NCI-H128 (cell line): Measurements from ENCODE around the gene SMIM33.
A peak's percentile ranks its signal among the peaks of the same experiment; 100 is the strongest.
"Not testable (repeated sequence)": the region's sequence is repeated elsewhere in the genome, so short reads cannot be mapped to it uniquely, and the experiment has no call there.

Experiments
- DNase-seq: peaks from one replicate; lab custom pipeline; 2025; ENCODE audit not compliant: unreplicated experiment; lab: John Stamatoyannopoulos, UW

Gene SMIM33

DNA sequence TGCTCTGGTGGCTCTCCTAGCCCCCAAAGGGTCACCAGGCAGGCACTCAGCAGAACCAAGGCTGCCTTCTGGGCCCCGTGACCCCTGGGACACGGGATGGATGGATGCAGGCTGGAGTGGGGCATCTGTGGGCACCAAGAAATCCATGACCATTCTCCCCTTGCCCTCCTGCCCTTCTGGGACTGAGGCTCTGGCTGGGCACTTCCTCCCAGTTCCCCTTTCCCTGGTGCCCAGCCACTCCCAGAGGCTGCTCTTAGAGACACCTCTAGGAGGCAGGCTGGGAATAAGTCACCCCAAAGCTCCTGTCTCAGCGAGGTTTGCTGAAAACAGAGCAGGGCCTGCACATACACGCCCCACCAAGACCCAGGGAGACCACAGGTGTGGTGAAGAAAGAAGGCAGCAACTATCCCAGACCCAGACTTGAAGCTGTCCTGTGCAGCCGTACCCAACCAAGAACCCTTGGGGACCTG lies 10.8 kb downstream of the SMIM33 start:
- DNase-seq, result peak; percentile 15

GRCh38 chr5:139482050-139482889 lies 11.5 kb downstream of the SMIM33 start, which contains the start of gene STING1:
Gene STING1, minus strand, starts transcription at chr5:139482758. Its CDS starts 1,054 bp downstream, at chr5:139481704.
- DNase-seq, result peak; percentile 71

- not testable (repeated sequence) for DNase-seq
Measured at GRCh38 chr5:139482890-139483208, 12.0 kb downstream of the SMIM33 start.

- DNase-seq, result no peak
Measured at GRCh38 chr5:139486201-139486600, 15.4 kb downstream of the SMIM33 start.

GRCh38 chr5:139488260-139488659 lies 17.5 kb downstream of the SMIM33 start:
- no peak for DNase-seq

GRCh38 chr5:139492700-139493192 lies 21.9 kb downstream of the SMIM33 start:
- no peak for DNase-seq

DNA sequence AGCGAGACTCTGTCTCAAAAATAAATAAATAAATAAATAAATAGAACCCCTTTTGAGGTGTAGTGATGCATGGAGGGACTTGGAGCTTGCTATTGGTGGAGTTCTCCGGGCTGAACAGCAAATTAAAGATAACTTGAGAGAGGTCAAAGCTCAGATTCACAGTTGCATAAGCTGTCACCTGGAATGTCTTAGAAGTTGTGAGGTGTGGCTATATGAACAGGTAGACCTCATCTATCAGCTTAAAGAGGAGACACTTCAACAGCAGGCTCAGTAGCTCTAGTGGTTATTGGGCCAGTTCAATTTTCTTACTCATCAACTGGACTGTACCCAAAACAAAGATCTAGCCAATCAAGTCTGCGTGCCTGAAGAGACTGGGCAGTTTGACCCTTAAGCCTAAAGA lies 23.5 kb downstream of the SMIM33 start:
- DNase-seq, result no peak

DNA sequence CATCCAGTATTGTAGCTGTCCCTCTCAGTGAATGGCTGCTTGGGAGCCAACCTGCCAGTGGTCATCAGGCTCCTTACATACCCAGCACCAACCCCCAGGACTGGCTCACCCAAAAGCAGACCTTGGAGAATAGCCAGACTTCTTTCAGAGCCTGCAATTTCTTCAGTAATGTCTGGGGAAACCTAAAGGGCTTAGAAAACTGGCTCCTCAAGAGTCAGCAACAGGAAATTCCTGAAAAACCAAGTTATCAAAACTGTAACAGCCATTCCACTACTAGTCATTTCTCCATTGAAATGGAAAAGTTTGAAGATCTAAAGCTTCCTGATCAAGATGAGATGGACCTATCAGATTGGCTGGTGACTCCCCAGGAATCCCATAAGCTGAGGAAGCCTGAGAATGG lies 24.0 kb downstream of the SMIM33 start:
- no peak for DNase-seq

DNA sequence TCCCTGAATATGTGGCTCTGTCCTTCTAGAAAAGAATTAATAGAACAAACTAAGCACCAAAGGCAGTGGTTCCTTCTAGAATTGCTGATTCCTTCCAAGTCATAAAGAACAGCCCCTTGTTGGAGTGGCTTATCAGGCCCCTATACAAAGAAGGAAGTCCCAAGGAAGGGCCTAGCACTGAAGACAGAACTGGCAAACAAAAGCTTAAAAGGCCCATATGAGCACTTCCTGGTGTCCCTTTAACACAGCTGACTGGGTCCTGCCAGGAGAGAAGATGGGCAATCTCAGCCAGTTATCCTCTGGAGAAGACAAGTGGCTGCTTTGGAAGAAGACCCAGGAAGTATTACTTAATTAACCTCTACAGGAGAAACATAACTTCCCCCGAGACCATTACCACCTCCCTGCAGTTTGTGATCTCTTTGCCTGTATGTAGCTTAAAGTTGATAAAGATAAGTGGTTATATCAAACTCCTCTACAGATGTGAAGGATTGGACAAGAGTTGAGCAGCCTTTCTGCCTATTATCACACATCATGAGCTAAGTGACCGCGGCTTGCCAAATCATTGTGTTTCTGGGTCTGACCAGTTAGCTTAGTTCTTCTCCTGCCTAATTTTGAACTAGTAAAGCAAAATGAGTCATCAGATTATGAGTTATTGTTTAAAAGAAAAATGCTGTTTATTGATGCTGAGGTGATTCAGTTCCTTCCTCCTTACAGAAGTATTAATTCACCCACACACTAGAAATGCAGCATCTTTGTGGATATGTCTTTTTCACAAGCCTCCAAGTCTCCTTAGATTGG lies 25.0 kb downstream of the SMIM33 start:
- no peak for DNase-seq

DNA sequence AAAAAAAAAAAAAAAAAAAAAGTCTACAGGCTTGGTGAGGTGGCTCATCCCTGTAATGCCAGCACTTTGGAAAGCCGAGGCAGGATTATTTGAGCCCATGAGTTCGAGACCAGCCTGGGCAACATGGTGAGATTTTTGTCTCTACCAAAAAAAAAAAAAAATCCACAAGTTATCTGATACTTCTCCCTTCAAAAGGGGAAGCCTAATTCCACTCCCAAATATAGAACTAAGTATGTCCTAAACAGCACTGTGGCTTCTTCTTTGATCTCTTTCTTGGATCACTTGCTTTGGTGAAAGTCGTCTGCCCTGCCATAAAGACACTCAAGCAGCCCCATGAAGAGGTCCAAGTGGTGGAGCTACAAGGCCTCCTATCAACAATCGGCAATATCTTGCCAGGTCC lies 30.6 kb downstream of the SMIM33 start:
- no peak for DNase-seq

- not testable (repeated sequence) for DNase-seq
Measured at GRCh38 chr5:139503036-139503817, 32.4 kb downstream of the SMIM33 start.

- DNase-seq, result not testable (repeated sequence)
Measured at GRCh38 chr5:139503879-139504278, 33.1 kb downstream of the SMIM33 start.

DNA sequence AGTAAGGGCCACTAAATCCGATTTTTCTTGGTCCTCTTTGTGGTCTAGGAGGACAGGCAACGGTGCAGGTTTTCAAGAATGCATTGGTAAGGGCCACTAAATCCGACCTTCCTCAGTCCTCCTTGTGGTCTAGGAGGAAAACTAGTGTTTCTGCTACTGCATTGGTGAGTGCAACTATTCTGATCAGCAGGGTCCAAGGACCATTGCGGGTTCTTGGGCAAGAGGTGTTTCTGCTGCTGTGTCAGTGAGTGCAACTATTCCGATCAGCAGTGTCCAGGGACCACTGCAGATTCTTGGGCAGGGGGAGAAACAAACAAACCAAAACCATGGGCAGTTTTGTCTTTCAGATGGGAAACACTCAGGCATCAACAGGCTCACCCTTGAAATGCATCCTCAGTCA lies 33.9 kb downstream of the SMIM33 start:
- DNase-seq, result not testable (repeated sequence)

DNA sequence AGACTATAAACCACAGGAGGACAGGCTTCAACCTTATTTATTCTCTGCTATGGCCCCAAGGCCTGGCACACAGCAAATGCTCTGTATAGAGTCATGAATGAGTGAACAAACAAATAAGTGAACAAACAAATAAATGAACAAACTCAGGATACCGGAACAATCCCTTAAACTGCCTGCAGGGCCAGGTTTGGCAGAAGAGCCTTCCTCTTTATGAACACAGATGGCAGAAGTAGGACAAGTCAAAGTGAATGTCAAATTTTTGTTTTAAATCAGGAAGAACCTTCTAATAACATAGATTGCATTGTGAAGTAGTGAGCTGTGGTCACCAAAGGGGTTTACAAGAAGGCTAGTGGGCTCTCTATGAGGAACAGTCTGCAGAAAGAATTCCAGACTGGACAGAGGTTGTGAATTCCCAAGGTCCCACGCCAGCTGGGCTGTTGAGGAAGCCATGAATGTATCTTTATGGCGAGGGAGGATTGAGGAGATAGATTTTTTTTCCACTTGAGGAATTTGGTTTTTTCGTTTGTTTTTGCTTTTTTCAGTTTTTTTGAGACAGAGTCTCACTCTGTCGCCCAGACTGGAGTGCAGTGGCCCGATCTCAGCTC lies 42.1 kb downstream of the SMIM33 start:
- no peak for DNase-seq

DNA sequence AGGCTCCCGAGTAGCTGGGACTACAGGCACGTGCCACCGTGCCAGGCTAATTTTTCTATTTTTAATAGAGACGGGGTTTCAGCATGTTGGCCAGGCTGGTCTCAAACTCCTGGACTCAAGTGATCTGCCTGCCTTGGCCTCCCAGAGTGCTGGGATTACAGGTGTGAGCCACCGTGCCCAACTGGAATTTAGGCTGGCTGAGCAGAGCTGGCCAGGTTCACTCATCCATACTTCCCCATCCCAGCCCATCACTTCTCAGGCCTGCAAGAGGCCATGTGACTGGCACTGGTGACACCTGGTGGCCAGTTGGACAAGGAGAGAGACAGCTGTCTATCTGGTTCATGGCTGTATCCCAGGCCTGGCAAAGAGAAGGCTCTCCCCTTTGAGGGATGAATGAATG lies 42.6 kb downstream of the SMIM33 start:
- DNase-seq, result peak; percentile 20

- no peak for DNase-seq
Measured at GRCh38 chr5:139513852-139514485, 43.2 kb downstream of the SMIM33 start.

DNA sequence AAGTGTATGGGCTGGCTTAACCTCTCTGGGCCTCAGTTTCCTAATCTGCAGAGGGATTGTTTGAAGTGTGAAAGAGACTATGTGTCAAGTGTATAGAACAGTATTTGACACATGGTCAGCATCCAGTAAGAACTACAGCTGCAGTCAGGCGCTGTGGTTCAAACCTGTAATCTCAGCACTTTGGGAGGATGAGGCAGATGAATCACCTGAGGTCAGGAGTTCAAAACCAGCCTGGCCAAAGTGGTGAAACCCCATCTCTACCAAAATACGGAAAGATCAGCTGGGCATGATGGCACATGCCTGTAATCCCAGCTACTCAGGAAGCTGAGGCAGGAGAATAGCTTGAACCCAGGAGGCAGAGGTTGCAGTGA lies 43.7 kb downstream of the SMIM33 start:
- DNase-seq, result no peak

- peak; percentile 66 for DNase-seq
Measured at GRCh38 chr5:139517683-139518564, 47.1 kb downstream of the SMIM33 start.
